Retina (tissue), 1 donor: ENCODE measurements around the gene ZSWIM2.
"Not testable (repeated sequence)": the region's sequence is repeated elsewhere in the genome, so short reads cannot be mapped to it uniquely, and the experiment has no call there.

Experiments used
- DNase-seq: peaks from one replicate; pipeline ENCODE4 v3.0.0-alpha.2; 2016

Gene ZSWIM2

GRCh38 chr2:186835628-186836027 is 13.3 kb downstream of the ZSWIM2 start:
- no peak for DNase-seq

GRCh38 chr2:186827862-186828492 is 21.0 kb downstream of the ZSWIM2 start:
- DNase-seq: no peak

GRCh38 chr2:186827411-186827810 is 21.6 kb downstream of the ZSWIM2 start:
- no peak for DNase-seq

- DNase-seq: no peak
Measured at GRCh38 chr2:186822323-186822722, 26.6 kb downstream of the ZSWIM2 start.

GRCh38 chr2:186820303-186820702 is 28.7 kb downstream of the ZSWIM2 start:
- DNase-seq: no peak

GRCh38 chr2:186811760-186812159 is 37.2 kb downstream of the ZSWIM2 start:
- DNase-seq: not testable (repeated sequence)

GRCh38 chr2:186806591-186806990 is 42.4 kb downstream of the ZSWIM2 start:
- no peak for DNase-seq

GRCh38 chr2:186798604-186799003 is 50.4 kb downstream of the ZSWIM2 start:
- DNase-seq: not testable (repeated sequence)

GRCh38 chr2:186784930-186785329 is 64.0 kb downstream of the ZSWIM2 start:
- no peak for DNase-seq

GRCh38 chr2:186783254-186783653 is 65.7 kb downstream of the ZSWIM2 start:
- DNase-seq: no peak

GRCh38 chr2:186780701-186781316 is 68.2 kb downstream of the ZSWIM2 start:
- no peak for DNase-seq
